Activated CD4-positive, alpha-beta T cell treated with anti-CD3 and anti-CD28 coated beads, Interleukin-2, amount 50 U/mL, for 1 hour (primary cell): ENCODE data around the gene CHCHD10.

Source experiments
- DNase-seq: peaks from one replicate; pipeline ENCODE4 v3.0.0-alpha.2; 2020

The CHCHD10 gene

GRCh38 chr22:23786752-23787599 lies 19.2 kb upstream of the CHCHD10 start, which contains the start of gene SMARCB1:
SMARCB1 (plus strand) TSS chr22:23786966; CDS start chr22:23787170, 204 bp downstream.
- DNase-seq, result peak; percentile 86

DNA sequence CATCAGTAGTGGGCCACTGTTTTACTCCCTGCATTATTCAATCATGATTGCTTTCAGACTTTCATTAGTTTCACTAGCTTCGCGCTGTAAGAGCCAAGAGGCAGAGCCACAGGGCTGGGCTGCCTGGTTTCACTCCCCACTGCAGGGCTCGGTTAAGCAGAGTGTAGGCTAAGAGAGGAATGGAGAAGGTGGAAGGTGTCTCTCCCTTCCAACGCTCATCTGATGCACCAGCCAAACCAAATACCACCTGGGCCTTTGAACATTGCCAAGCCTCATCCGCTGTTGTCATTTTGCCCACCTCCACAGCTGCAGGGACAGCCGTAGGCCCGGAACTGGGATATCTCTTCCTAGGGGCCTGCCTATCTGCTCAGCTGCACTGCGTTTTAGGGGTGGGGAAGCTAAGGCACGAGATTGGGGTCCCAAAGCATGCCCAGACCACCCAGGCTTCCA lies 18.5 kb upstream of the CHCHD10 start:
- DNase-seq, result no peak

GRCh38 chr22:23784215-23784732 lies 16.5 kb upstream of the CHCHD10 start:
- DNase-seq, result no peak

DNA sequence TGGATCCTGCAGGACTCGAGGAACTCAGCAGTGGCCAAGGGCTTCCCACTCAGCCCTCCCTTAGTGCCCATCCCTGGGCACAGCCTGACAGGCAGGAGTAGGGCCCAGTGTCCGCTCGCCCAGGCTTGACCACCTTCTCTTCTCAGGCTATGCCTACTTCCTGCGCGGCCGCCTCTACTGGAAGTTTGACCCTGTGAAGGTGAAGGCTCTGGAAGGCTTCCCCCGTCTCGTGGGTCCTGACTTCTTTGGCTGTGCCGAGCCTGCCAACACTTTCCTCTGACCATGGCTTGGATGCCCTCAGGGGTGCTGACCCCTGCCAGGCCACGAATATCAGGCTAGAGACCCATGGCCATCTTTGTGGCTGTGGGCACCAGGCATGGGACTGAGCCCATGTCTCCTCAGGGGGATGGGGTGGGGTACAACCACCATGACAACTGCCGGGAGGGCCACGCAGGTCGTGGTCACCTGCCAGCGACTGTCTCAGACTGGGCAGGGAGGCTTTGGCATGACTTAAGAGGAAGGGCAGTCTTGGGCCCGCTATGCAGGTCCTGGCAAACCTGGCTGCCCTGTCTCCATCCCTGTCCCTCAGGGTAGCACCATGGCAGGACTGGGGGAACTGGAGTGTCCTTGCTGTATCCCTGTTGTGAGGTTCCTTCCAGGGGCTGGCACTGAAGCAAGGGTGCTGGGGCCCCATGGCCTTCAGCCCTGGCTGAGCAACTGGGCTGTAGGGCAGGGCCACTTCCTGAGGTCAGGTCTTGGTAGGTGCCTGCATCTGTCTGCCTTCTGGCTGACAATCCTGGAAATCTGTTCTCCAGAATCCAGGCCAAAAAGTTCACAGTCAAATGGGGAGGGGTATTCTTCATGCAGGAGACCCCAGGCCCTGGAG lies 15.7 kb upstream of the CHCHD10 start:
- DNase-seq, result no peak

GRCh38 chr22:23782703-23783102 lies 14.9 kb upstream of the CHCHD10 start:
- DNase-seq, result no peak

GRCh38 chr22:23782252-23782651 lies 14.5 kb upstream of the CHCHD10 start:
- DNase-seq, result no peak

DNA sequence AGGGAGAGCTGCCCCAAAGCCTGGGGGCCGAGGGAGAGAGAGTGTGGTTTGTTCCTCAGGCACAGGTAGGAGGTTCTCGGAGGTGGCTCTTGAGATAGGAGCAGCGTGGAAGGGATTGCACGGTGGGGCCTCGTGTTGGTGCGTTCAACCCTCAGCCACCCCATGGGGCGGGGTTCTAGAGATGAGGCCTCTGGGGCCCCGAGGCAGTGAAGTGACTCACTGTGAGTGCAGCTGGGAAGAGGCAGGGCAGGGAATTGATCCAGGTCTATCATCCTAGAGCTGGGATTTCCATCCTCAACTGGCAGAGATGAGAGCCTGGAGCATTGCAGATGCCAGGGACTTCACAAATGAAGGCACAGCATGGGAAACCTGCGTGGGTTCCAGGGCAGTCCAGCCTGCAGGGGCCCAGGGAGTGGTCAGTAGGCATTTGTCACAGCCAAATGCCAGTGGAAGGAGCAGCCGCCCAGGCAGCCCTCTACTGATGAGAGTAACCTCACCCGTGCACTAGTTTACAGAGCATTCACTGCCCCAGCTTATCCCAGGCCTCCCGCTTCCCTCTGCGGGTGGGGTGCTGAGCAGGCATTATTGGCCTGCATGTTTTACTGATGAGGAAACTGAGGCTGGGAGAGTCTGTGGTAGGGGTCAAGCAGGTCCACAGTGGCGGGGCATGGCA lies 13.9 kb upstream of the CHCHD10 start:
- DNase-seq, result no peak

DNA sequence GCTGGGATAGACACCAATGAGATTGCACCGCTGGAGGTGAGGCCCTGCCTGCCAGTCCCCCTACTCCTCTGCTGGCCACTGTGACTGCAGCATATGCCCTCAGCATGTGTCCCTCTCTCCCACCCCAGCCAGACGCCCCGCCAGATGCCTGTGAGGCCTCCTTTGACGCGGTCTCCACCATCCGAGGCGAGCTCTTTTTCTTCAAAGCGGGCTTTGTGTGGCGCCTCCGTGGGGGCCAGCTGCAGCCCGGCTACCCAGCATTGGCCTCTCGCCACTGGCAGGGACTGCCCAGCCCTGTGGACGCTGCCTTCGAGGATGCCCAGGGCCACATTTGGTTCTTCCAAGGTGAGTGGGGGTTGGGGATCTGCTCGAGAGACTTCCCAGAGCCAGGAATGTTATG lies 13.3 kb upstream of the CHCHD10 start:
- DNase-seq, result no peak

- no peak for DNase-seq
Observed at GRCh38 chr22:23780146-23780748, 12.5 kb upstream of the CHCHD10 start.

GRCh38 chr22:23779731-23780130 lies 12.0 kb upstream of the CHCHD10 start:
- no peak for DNase-seq

- DNase-seq, result no peak
Observed at GRCh38 chr22:23779083-23779482, 11.3 kb upstream of the CHCHD10 start.

DNA sequence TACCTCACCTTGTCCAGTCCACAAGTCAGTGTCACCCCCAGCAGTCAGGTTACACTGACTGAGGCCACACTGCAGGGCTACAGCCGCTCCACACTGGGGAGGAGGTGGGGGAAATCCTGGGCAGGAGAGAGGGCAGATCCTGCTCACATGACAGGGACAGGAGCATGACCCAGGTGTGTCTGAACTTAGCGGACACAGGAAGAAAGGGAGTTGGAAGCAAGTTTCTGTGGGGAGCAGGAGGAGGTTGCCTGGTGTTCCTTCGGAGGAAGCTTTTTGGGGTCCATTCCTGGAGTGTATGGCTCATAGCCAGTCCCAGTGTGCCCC lies 10.8 kb upstream of the CHCHD10 start:
- DNase-seq, result no peak

GRCh38 chr22:23777776-23778576 lies 10.2 kb upstream of the CHCHD10 start:
- DNase-seq, result no peak

GRCh38 chr22:23775779-23776375 lies 8.1 kb upstream of the CHCHD10 start:
- no peak for DNase-seq

GRCh38 chr22:23774922-23775436 lies 7.2 kb upstream of the CHCHD10 start:
- DNase-seq, result no peak

GRCh38 chr22:23774114-23774921 lies 6.5 kb upstream of the CHCHD10 start:
- no peak for DNase-seq

GRCh38 chr22:23773483-23774113 lies 5.8 kb upstream of the CHCHD10 start:
- DNase-seq, result no peak

- peak; percentile 54 for DNase-seq
Observed at GRCh38 chr22:23772649-23773473, 5.1 kb upstream of the CHCHD10 start, which contains the start of gene MMP11. MMP11 (plus strand) TSS chr22:23772849; CDS start chr22:23772871, 22 bp downstream.

GRCh38 chr22:23772315-23772648 lies 4.5 kb upstream of the CHCHD10 start:
- no peak for DNase-seq
